GM12878 (cell line): ENCODE results near the gene TOE1. TPM values are rescaled to one million over a fixed set of nuclear protein-coding genes. Genes with fewer than 3 reads are reported as not detected.

ENCODE experiments used
- ATAC-seq: fragments of 200-7000 bp; cut with Tn5 transposase; 3 replicates; pipeline ENCODE4 v1.9.1; 2020; ENCODE audit warnings: mild to moderate bottlenecking, moderate library complexity
- BruUV-seq: library from RNA; stranded (reverse); fragments of 400-500 nt; replicated peaks from 2 replicates; lab custom pipeline; 2021; lab: Mats Ljungman, UMichigan
- CTCF ChIA-PET: fragments of 300-600 bp; sonication (Branson Sonifier 250); formaldehyde crosslinking; extraction: SDS; loops from one replicate; lab custom pipeline; 2021; ENCODE audit warnings: inconsistent platforms; lab: Yijun Ruan, JAX
- POLR2A ChIA-PET: fragments of 350-600 bp; formaldehyde crosslinking; extraction: SDS; loops from one replicate; lab custom pipeline; 2021; ENCODE audit warnings: inconsistent platforms; lab: Charles Lee
- RAD21 ChIA-PET: fragments of 300-600 bp; sonication (Branson Sonifier 250); formaldehyde crosslinking; loops from one replicate; lab custom pipeline; 2023; ENCODE audit warnings: antibody characterized with exemption; ENCODE audit not compliant: unreplicated experiment; lab: Charles Lee
- SMC1A ChIA-PET: fragments of 300-600 bp; sonication (Branson Sonifier 250); formaldehyde crosslinking; loops from one replicate; lab custom pipeline; 2023; ENCODE audit not compliant: unreplicated experiment, uncharacterized antibody; lab: Charles Lee
- DNase-seq: peaks from one replicate; pipeline ENCODE4 v3.0.0-alpha.2; 2011; ENCODE audit warnings: low read depth, low spot score
- FAIRE-seq: peaks from 3 replicates; lab custom pipeline; 2011; peaks lifted over from hg19 to GRCh38; lab: Jason Lieb, UNC
- H2AFZ ChIP-seq: 2 replicates; pipeline ENCODE4 v1.6.0; 2011; ENCODE audit warnings: low read depth, low read length, control low read depth; ENCODE audit not compliant: control insufficient read depth
- H3K27ac ChIP-seq: 2 replicates; pipeline ENCODE4 v1.5.1; 2011; ENCODE audit warnings: control low read depth; ENCODE audit not compliant: control insufficient read depth, insufficient read depth
- H3K27me3 ChIP-seq, 2 experiments: replicated peaks in 1 of 2; 2 replicates each; pipeline versions ENCODE4 v1.6.0 to v1.6.1; 2011; ENCODE audit warnings: low read length in 1 of 2; ENCODE audit not compliant: control insufficient read depth in 2 of 2, insufficient read depth in 2 of 2
- H3K36me3 ChIP-seq, 2 experiments: 2 replicates each; pipeline ENCODE4 v1.5.1; 2011; ENCODE audit warnings: low read length in 1 of 2; ENCODE audit not compliant: control insufficient read depth in 2 of 2, insufficient read depth in 2 of 2
- H3K4me1 ChIP-seq: 2 replicates; pipeline ENCODE4 v1.6.1; 2011; ENCODE audit warnings: mild to moderate bottlenecking, low read length, moderate library complexity, mixed read lengths; ENCODE audit not compliant: control insufficient read depth, insufficient read depth
- H3K4me2 ChIP-seq: 2 replicates; pipeline ENCODE4 v1.6.0; 2011; ENCODE audit warnings: control low read depth; ENCODE audit not compliant: control insufficient read depth, insufficient read depth
- H3K4me3 ChIP-seq: fragments of 200-600 bp; sonication (generic); 2 replicates; pipeline ENCODE4 v1.5.1; 2016
- H3K79me2 ChIP-seq: 2 replicates; pipeline ENCODE4 v1.6.0; 2011; ENCODE audit warnings: low read length; ENCODE audit not compliant: control insufficient read depth, insufficient read depth
- H3K9ac ChIP-seq: 2 replicates; pipeline ENCODE4 v1.8.0; 2011; ENCODE audit warnings: low read length, control low read depth, mixed read lengths; ENCODE audit not compliant: control insufficient read depth, insufficient read depth
- H3K9me3 ChIP-seq: replicated peaks from 3 replicates; pipeline ENCODE4 v1.5.1; 2011; ENCODE audit warnings: mild to moderate bottlenecking, low read length; ENCODE audit not compliant: control insufficient read depth, insufficient read depth
- H4K20me1 ChIP-seq: 2 replicates; pipeline ENCODE4 v1.6.0; 2011; ENCODE audit not compliant: control insufficient read depth, insufficient read depth
- CHD2 ChIP-seq: IDR thresholded peaks from 2 replicates; pipeline ENCODE4 v1.6.1; 2011; ENCODE audit warnings: low read depth, low read length, improper control_type of control experiment, borderline replicate concordance
- CTCF ChIP-seq, 3 experiments: IDR thresholded peaks in 2 of 3; conservative IDR thresholded peaks in 1 of 3; 2 replicates each; pipeline ENCODE4 v1.5.1; 2011; ENCODE audit warnings: low read depth in 3 of 3, low read length in 3 of 3, mild to moderate bottlenecking in 3 of 3, control low read depth in 2 of 3, moderate library complexity in 2 of 3, inconsistent platforms in 1 of 3, mixed read lengths in 1 of 3; ENCODE audit not compliant: control insufficient read depth in 2 of 3, insufficient read depth in 1 of 3; ENCODE audit errors: extremely low read depth in 1 of 3
- ESRRA ChIP-seq: IDR thresholded peaks from 2 replicates; pipeline ENCODE4 v1.6.1; 2012; ENCODE audit warnings: mild to moderate bottlenecking, low read length, improper control_type of control experiment
- IKZF1 ChIP-seq: fragments of 450-650 bp; conservative IDR thresholded peaks from 2 replicates; pipeline ENCODE4 v1.6.1; 2017; ENCODE audit warnings: antibody characterized with exemption, mild to moderate bottlenecking
- IKZF2 ChIP-seq, 2 experiments: fragments of 450-650 bp; IDR thresholded peaks; 2 replicates each; pipeline ENCODE4 v1.6.1; 2017; ENCODE audit warnings: mild to moderate bottlenecking in 2 of 2, moderate library complexity in 2 of 2
- NKRF ChIP-seq: fragments of 450-650 bp; conservative IDR thresholded peaks from 2 replicates; pipeline ENCODE4 v1.6.1; 2017; ENCODE audit warnings: mild to moderate bottlenecking, moderate library complexity
- NR2C1 ChIP-seq: fragments of 450-650 bp; IDR thresholded peaks from 2 replicates; pipeline ENCODE4 v1.6.1; 2017; ENCODE audit warnings: antibody characterized with exemption, mild to moderate bottlenecking, moderate library complexity
- RAD21 ChIP-seq: IDR thresholded peaks from 2 replicates; pipeline ENCODE4 v1.6.1; 2011; ENCODE audit warnings: mild to moderate bottlenecking, low read depth, low read length, moderate library complexity; ENCODE audit not compliant: insufficient read depth
- RB1 ChIP-seq: fragments of 450-650 bp; formaldehyde crosslinking; IDR thresholded peaks from 2 replicates; pipeline ENCODE4 v1.6.1; 2017; ENCODE audit warnings: mild to moderate bottlenecking, borderline replicate concordance
- SKIL ChIP-seq: fragments of 450-650 bp; IDR thresholded peaks from 2 replicates; pipeline ENCODE4 v1.6.1; 2017; ENCODE audit warnings: mild to moderate bottlenecking, low read depth, inconsistent platforms; ENCODE audit not compliant: poor library complexity, severe bottlenecking
- SMARCA5 ChIP-seq: fragments of 450-650 bp; IDR thresholded peaks from 2 replicates; pipeline ENCODE4 v1.6.1; 2017; ENCODE audit warnings: mild to moderate bottlenecking
- SMC3 ChIP-seq: IDR thresholded peaks from 2 replicates; pipeline ENCODE4 v1.6.1; 2011; ENCODE audit warnings: low read length, improper control_type of control experiment, borderline replicate concordance
- STAT1 ChIP-seq: fragments of 450-650 bp; conservative IDR thresholded peaks from 2 replicates; pipeline ENCODE4 v1.6.1; 2014; ENCODE audit warnings: antibody characterized with exemption, mild to moderate bottlenecking
- SUPT20H ChIP-seq: IDR thresholded peaks from 2 replicates; pipeline ENCODE4 v1.6.1; 2011; ENCODE audit warnings: low read depth, mild to moderate bottlenecking, low read length, moderate library complexity, borderline replicate concordance; ENCODE audit not compliant: control insufficient read depth
- YBX1 ChIP-seq: fragments of 450-650 bp; IDR thresholded peaks from 2 replicates; pipeline ENCODE4 v1.6.1; 2016; ENCODE audit warnings: antibody characterized with exemption
- YY1 ChIP-seq: IDR thresholded peaks from 2 replicates; pipeline ENCODE4 v1.6.1; 2011; ENCODE audit warnings: low read depth, mild to moderate bottlenecking, low read length
- ZBED1 ChIP-seq: IDR thresholded peaks from 2 replicates; pipeline ENCODE4 v1.6.1; 2016; ENCODE audit warnings: borderline replicate concordance
- WGBS: methylation state at CpG from one replicate; pipeline ENCODE4 v1.1.6; 2016; ENCODE audit warnings: low lambda C conversion rate; ENCODE audit not compliant: insufficient replicate concordance, insufficient coverage; ENCODE audit errors: missing lambda C conversion rate; 5-methylcytosine and 5-hydroxymethylcytosine counted together
- in situ Hi-C: fragments of 300-500 bp; cut with MboI; formaldehyde crosslinking; loops from 9 replicates; pipeline ENCODE4 v1.14.3; 2018; ENCODE audit warnings: mixed read lengths
- intact Hi-C: fragments of 100-400 bp; cut with micrococcal nuclease; formaldehyde crosslinking; loops from one replicate; pipeline ENCODE4 v1.14.2; 2022; ENCODE audit not compliant: unreplicated experiment
- polyA plus RNA-seq, 11 experiments: library from polyadenylated mRNA; depleted of rRNA in 4 of 11; unstranded in 6 of 11; stranded (reverse) in 5 of 11; fragments of >200 nt; fragmentation: Nextera tagmentation in 4 of 11; fragmentation: Illumina TruSeq in 1 of 11; extraction: Ambion mirVana in 4 of 11; extraction: Trizol in 1 of 11; gene quantifications; 1 replicate in 1 of 11; 2 replicates in 10 of 11; pipeline versions ENCODE4 v1.2.1 to v1.2.3, GENCODE V29; 2011 to 2016; ENCODE audit warnings: inconsistent platforms in 2 of 11, missing spikeins in 2 of 11, low read depth in 1 of 11
- total RNA-seq, 4 experiments: library from RNA; depleted of rRNA in 3 of 4; stranded (reverse); fragments of >200 nt in 3 of 4; fragmentation: Illumina TruSeq in 1 of 4; extraction: Trizol in 1 of 4; gene quantifications; 2 replicates each; pipeline versions ENCODE4 v1.2.1 to v1.2.3, GENCODE V29; 2013 to 2021

The TOE1 gene
- total and polyA plus RNA-seq, 10 of the 15 experiments (the other 5 are each of a cell fraction or from before 2014, with no cell fraction given), result 22.7 to 38.0 (median 33.3) TPM

DNA sequence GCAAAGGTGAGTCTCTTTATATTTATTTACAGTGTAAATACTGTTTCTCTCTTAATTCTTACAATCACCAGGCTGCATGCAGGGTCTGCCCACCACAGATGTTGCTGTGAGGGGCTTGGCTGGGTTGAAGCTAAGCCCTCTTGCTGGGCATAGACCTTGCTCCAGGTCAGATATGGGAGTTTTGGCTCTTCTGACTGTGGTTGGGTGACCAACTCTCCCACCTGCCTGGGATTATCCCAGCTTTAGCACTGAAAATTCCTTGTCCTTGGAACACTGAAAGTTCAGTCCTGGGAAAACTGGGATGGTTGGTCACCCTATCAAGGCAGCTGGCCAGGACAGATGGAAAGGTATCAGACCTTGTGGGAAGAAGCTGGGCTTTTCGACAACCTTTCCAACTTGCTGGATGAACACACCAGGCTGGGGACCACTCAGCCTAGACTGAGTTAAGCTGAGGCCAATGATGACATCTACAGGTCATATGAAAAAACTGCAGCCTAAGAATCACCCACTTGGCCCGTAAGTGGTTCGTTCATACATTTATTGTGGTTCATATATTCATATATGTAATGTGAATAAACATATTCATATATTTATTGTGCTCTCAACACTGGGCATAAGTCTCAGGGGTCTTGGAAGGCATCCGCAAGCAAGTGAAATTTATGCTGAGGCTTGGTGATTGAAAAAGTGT is 39.8 kb upstream of the TOE1 start:
- no peak overlapping the region for H3K4me3 ChIP-seq
- in situ Hi-C loops, result loop anchor here (5.0 kb wide), 3 partner anchors 288 to 583 kb away; partner anchors contain the start of genes HECTD3 and UROD
- H4K20me1 ChIP-seq, result no peaks in the 10 kb centered on the region
- WGBS, result 0% methylated on average over 4 of the region's 4 CpGs
- ChIA-PET RAD21 (interaction anchor here (0.9 to 10.1 kb wide), 8 partner anchors 8 to 570 kb away, joined by 3 to 313 read pairs (median 4); partner anchors contain the start of genes HECTD3, MUTYH, PLK3 and RPS8), SMC1A (interaction anchor here (0.6 to 9.2 kb wide), 12 partner anchors 8 to 571 kb away, joined by 3 to 284 read pairs (median 4); partner anchors contain the start of genes HECTD3, MUTYH, TOE1 and UROD), POLR2A (interaction anchor here (0.6 to 1.0 kb wide), 3 partner anchors 288 to 1452 kb away, joined by 3 to 6 read pairs (median 4); partner anchors contain the start of gene UROD)
- DNase-seq, result no peak
- TF ChIP-seq SMC3, result peak; percentile 81
- TF ChIP-seq CHD2, result no peak
- TF ChIP-seq ESRRA, result no peak
- TF ChIP-seq YBX1, result no peak
- no peak for TF ChIP-seq ZBED1
- peak; percentile 92 for TF ChIP-seq RAD21
- TF ChIP-seq IKZF1, result peak; percentile 47
- 0 out of 4 replicates have a peak, but pooled peaks have one; percentile 18 to 24 for TF ChIP-seq IKZF2 (IDR thresholded peaks at IDR 0.05)
- TF ChIP-seq SUPT20H, result no peak
- peak; percentile 78 to 83 (median 80) for TF ChIP-seq CTCF (IDR thresholded peaks at IDR 0.05 in 2 of 3, conservative IDR thresholded peaks at IDR 0.05 in 1 of 3; ENCODE audit: control insufficient read depth in 2 of 3, extremely low read depth in 1 of 3, insufficient read depth in 1 of 3, low read depth in 3 of 3, low read length in 3 of 3)
- 0 out of 2 replicates have a peak, but pooled peaks have one; percentile 18 for TF ChIP-seq YY1
- TF ChIP-seq NR2C1, result no peak
- no peak for TF ChIP-seq SMARCA5
- no peak for TF ChIP-seq NKRF
- 0 out of 2 replicates have a peak, but pooled peaks have one; percentile 32 for TF ChIP-seq STAT1
- 0 out of 2 replicates have a peak, but pooled peaks have one; percentile 56 for TF ChIP-seq RB1
- TF ChIP-seq SKIL, result no peak
- TF ChIP-seq, all 136 proteins: peak for 8
- H3K9me3 ChIP-seq, result no peaks in the 10 kb centered on the region
- H3K9ac ChIP-seq, result no peak overlapping the region
- no peak overlapping the region for H3K4me2 ChIP-seq
- BruUV-seq, result no TSS peak
- peaks cover 7% of the 10 kb centered on the region for H3K79me2 ChIP-seq
- H3K27me3 ChIP-seq, result no peaks in the 10 kb centered on the region
- intact Hi-C loops, result loop anchor here (1.0 to 5.0 kb wide), 5 partner anchors 282 to 573 kb away; no protein-coding TSS in a partner anchor
- no peak overlapping the region for H2AFZ ChIP-seq
- H3K4me1 ChIP-seq, result peaks cover 2% of the 10 kb centered on the region
- ATAC-seq (peak; percentile 19), FAIRE-seq (peak; percentile 97)
- CTCF ChIA-PET, result interaction anchor here (0.8 to 10.7 kb wide), 21 partner anchors 8 to 579 kb away, joined by 3 to 252 read pairs (median 4); partner anchors contain the start of genes CCDC163, HECTD3, MMACHC and TESK2
- no peaks in the 10 kb centered on the region for H3K36me3 ChIP-seq
- no peak overlapping the region for H3K27ac ChIP-seq
